SK-N-SH (cell line): ENCODE data around the gene KLHL33.

Experiments used
- RFX5 ChIP-seq: IDR thresholded peaks from 2 replicates; pipeline ENCODE4 v1.6.1; 2012; ENCODE audit warnings: mild to moderate bottlenecking, improper control_type of control experiment, low read length
- TF ChIP-seq, protein P1 (sequence below): fragments of 200-600 bp; sonication (generic); IDR thresholded peaks from 2 replicates; pipeline ENCODE4 v1.6.1; 2017; ENCODE audit warnings: antibody characterized with exemption, mild to moderate bottlenecking, moderate library complexity
- TF ChIP-seq, protein P2 (sequence below): IDR thresholded peaks from 2 replicates; pipeline ENCODE4 v1.4.0; 2012; ENCODE audit warnings: low read depth

DNA sequence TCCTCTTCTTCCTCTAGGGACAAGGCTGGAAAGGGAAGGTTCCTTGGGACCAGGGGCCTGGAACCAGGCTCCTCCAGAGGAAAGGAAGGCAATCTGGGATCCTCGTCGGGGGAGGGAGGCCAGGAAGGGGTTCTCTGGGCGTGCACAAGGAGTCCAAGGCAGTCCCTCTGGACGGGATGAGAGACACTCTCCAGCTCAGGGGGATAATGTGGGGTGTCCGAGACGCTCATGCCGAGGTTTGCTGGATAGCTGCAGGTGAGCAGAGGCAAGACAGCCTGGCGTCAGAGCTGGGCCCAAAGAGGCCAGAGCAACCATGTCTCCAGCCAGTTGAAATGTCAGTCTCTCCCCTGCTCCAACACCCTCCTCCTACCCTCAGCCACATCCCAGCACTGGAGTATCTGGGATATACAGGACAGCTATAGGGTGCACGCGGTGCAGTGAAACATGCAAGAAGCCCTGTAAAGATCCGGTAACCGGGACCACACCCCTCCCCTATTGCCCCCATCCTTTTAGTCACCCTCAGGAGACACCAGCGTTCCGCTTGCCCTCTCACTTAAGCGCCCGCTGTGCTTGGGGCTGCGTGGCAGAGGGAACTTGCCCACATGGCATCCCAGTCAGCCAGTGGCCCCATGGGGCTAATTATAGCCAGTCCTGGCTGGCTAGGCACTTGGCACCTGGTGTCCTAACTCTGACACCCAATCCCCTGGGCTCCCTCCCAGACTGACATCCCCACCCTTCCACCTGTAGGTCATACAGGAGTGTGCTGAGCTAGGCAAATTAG lies at the start of gene KLHL33:
- TF ChIP-seq, protein P1, sequence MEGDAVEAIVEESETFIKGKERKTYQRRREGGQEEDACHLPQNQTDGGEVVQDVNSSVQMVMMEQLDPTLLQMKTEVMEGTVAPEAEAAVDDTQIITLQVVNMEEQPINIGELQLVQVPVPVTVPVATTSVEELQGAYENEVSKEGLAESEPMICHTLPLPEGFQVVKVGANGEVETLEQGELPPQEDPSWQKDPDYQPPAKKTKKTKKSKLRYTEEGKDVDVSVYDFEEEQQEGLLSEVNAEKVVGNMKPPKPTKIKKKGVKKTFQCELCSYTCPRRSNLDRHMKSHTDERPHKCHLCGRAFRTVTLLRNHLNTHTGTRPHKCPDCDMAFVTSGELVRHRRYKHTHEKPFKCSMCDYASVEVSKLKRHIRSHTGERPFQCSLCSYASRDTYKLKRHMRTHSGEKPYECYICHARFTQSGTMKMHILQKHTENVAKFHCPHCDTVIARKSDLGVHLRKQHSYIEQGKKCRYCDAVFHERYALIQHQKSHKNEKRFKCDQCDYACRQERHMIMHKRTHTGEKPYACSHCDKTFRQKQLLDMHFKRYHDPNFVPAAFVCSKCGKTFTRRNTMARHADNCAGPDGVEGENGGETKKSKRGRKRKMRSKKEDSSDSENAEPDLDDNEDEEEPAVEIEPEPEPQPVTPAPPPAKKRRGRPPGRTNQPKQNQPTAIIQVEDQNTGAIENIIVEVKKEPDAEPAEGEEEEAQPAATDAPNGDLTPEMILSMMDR = no peak
- TF ChIP-seq RFX5 = no peak
- TF ChIP-seq, protein P2, sequence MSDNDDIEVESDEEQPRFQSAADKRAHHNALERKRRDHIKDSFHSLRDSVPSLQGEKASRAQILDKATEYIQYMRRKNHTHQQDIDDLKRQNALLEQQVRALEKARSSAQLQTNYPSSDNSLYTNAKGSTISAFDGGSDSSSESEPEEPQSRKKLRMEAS = no peak
